HEK293 (cell line): ENCODE results near the gene PPP1R14C.

Source experiments
- CTCF ChIA-PET: fragments of 350-600 bp; formaldehyde crosslinking; extraction: SDS; loops from one replicate; lab custom pipeline; 2021; ENCODE audit warnings: antibody characterized with exemption; lab: Yijun Ruan, JAX
- POLR2A ChIA-PET: fragments of 300-600 bp; formaldehyde crosslinking; extraction: SDS; loops from one replicate; lab custom pipeline; 2020; ENCODE audit warnings: antibody characterized with exemption, inconsistent platforms; lab: Yijun Ruan, JAX
- H3K27ac ChIP-seq: fragments of 200-500 bp; sonication (Bioruptor generic); 2 replicates; pipeline ENCODE4 v1.5.1; 2014; ENCODE audit warnings: low read depth, low read length, control low read depth, inconsistent platforms; ENCODE audit errors: extremely low read depth
- H3K36me3 ChIP-seq, 2 experiments: fragments of 200-500 bp in 1 of 2; sonication (Bioruptor generic) in 1 of 2; 1 replicate in 1 of 2; 2 replicates in 1 of 2; pipeline ENCODE4 v1.5.1; 2014 to 2017; ENCODE audit warnings: inconsistent platforms in 2 of 2, low read length in 2 of 2; ENCODE audit not compliant: control insufficient read depth in 2 of 2, insufficient read depth in 1 of 2
- H3K4me1 ChIP-seq: fragments of 200-500 bp; sonication (Bioruptor generic); 2 replicates; pipeline ENCODE4 v1.5.1; 2014; ENCODE audit warnings: mild to moderate bottlenecking, low read length, inconsistent platforms; ENCODE audit not compliant: control insufficient read depth, insufficient read depth
- H3K4me3 ChIP-seq: 2 replicates; pipeline ENCODE4 v1.5.1; 2011; ENCODE audit warnings: low read depth, mild to moderate bottlenecking, control low read depth, low read length, moderate library complexity
- H3K9me3 ChIP-seq: fragments of 200-500 bp; sonication (Bioruptor generic); 2 replicates; pipeline ENCODE4 v1.5.1; 2014; ENCODE audit warnings: low read depth, low read length, inconsistent platforms; ENCODE audit not compliant: control insufficient read depth, insufficient read depth
- GFI1B ChIP-seq: fragments of 450-650 bp; formaldehyde crosslinking; IDR thresholded peaks from 2 replicates; pipeline ENCODE4 v1.5.1; 2016; ENCODE audit warnings: missing biosample characterization, missing genetic modification characterization
- KLF16 ChIP-seq: fragments of 450-650 bp; formaldehyde crosslinking; IDR thresholded peaks from 2 replicates; pipeline ENCODE4 v1.5.1; 2017; ENCODE audit warnings: missing biosample characterization, missing genetic modification characterization
- SP3 ChIP-seq: fragments of 450-650 bp; formaldehyde crosslinking; IDR thresholded peaks from 2 replicates; pipeline ENCODE4 v1.5.1; 2016; ENCODE audit warnings: missing biosample characterization, missing genetic modification characterization
- ZBTB8A ChIP-seq: fragments of 450-650 bp; formaldehyde crosslinking; IDR thresholded peaks from 2 replicates; pipeline ENCODE4 v1.5.1; 2016; ENCODE audit warnings: missing biosample characterization, missing genetic modification characterization
- ZFP41 ChIP-seq: fragments of 450-650 bp; formaldehyde crosslinking; IDR thresholded peaks from 2 replicates; pipeline ENCODE4 v1.5.1; 2016; ENCODE audit warnings: missing biosample characterization, missing genetic modification characterization, borderline replicate concordance
- ZNF16 ChIP-seq: fragments of 450-650 bp; formaldehyde crosslinking; IDR thresholded peaks from 2 replicates; pipeline ENCODE4 v1.5.1; 2016; ENCODE audit warnings: low read depth, missing biosample characterization, missing genetic modification characterization
- ZNF202 ChIP-seq: fragments of 450-650 bp; formaldehyde crosslinking; IDR thresholded peaks from 2 replicates; pipeline ENCODE4 v1.5.1; 2016; ENCODE audit warnings: missing biosample characterization, missing genetic modification characterization, borderline replicate concordance
- ZNF221 ChIP-seq: fragments of 450-650 bp; formaldehyde crosslinking; IDR thresholded peaks from 2 replicates; pipeline ENCODE4 v1.5.1; 2017; ENCODE audit warnings: missing biosample characterization, missing genetic modification characterization, borderline replicate concordance
- ZNF223 ChIP-seq: fragments of 450-650 bp; formaldehyde crosslinking; IDR thresholded peaks from 2 replicates; pipeline ENCODE4 v1.5.1; 2016; ENCODE audit warnings: missing biosample characterization, missing genetic modification characterization
- ZNF239 ChIP-seq: fragments of 450-650 bp; formaldehyde crosslinking; IDR thresholded peaks from 2 replicates; pipeline ENCODE4 v1.5.1; 2016; ENCODE audit warnings: missing biosample characterization, missing genetic modification characterization
- ZNF302 ChIP-seq: fragments of 450-650 bp; formaldehyde crosslinking; IDR thresholded peaks from 2 replicates; pipeline ENCODE4 v1.5.1; 2016; ENCODE audit warnings: missing biosample characterization, missing genetic modification characterization, low read depth
- ZNF350 ChIP-seq: fragments of 450-650 bp; formaldehyde crosslinking; IDR thresholded peaks from 2 replicates; pipeline ENCODE4 v1.5.0; 2017; ENCODE audit warnings: missing biosample characterization, mild to moderate bottlenecking, missing genetic modification characterization
- ZNF404 ChIP-seq: fragments of 450-650 bp; formaldehyde crosslinking; IDR thresholded peaks from 2 replicates; pipeline ENCODE4 v1.5.1; 2017; ENCODE audit warnings: missing biosample characterization, missing genetic modification characterization
- ZNF416 ChIP-seq: fragments of 450-650 bp; formaldehyde crosslinking; IDR thresholded peaks from 2 replicates; pipeline ENCODE4 v1.5.1; 2016; ENCODE audit warnings: missing biosample characterization, missing genetic modification characterization
- ZNF423 ChIP-seq: fragments of 450-650 bp; formaldehyde crosslinking; IDR thresholded peaks from 2 replicates; pipeline ENCODE4 v1.5.1; 2016; ENCODE audit warnings: missing biosample characterization, missing genetic modification characterization
- ZNF48 ChIP-seq: fragments of 450-650 bp; formaldehyde crosslinking; IDR thresholded peaks from 2 replicates; pipeline ENCODE4 v1.5.1; 2016; ENCODE audit warnings: missing biosample characterization, missing genetic modification characterization
- ZNF513 ChIP-seq: fragments of 450-650 bp; IDR thresholded peaks from 2 replicates; pipeline ENCODE4 v1.5.1; 2018; ENCODE audit warnings: missing biosample characterization, missing genetic modification characterization
- ZNF529 ChIP-seq: fragments of 450-650 bp; formaldehyde crosslinking; IDR thresholded peaks from 2 replicates; pipeline ENCODE4 v1.5.1; 2017; ENCODE audit warnings: missing genetic modification characterization, missing biosample characterization; ENCODE audit not compliant: insufficient replicate concordance
- ZNF544 ChIP-seq: fragments of 450-650 bp; formaldehyde crosslinking; IDR thresholded peaks from 2 replicates; pipeline ENCODE4 v1.5.0; 2017; ENCODE audit warnings: missing biosample characterization, missing genetic modification characterization
- ZNF626 ChIP-seq: fragments of 450-650 bp; sonication (Bioruptor Pico); formaldehyde crosslinking; IDR thresholded peaks from 2 replicates; pipeline ENCODE4 v1.5.1; 2018; ENCODE audit warnings: missing biosample characterization, missing genetic modification characterization, inconsistent platforms
- ZNF654 ChIP-seq: fragments of 450-650 bp; formaldehyde crosslinking; IDR thresholded peaks from 2 replicates; pipeline ENCODE4 v1.5.1; 2016; ENCODE audit warnings: low read depth, missing biosample characterization, missing genetic modification characterization
- ZNF768 ChIP-seq: fragments of 450-650 bp; formaldehyde crosslinking; IDR thresholded peaks from 2 replicates; pipeline ENCODE4 v1.5.1; 2018; ENCODE audit warnings: missing biosample characterization, mild to moderate bottlenecking, missing genetic modification characterization
- ZSCAN23 ChIP-seq: fragments of 450-650 bp; formaldehyde crosslinking; IDR thresholded peaks from 2 replicates; pipeline ENCODE4 v1.5.1; 2016; ENCODE audit warnings: missing biosample characterization, missing genetic modification characterization
- TF ChIP-seq, protein P1 (sequence below): fragments of 450-650 bp; formaldehyde crosslinking; conservative IDR thresholded peaks from 2 replicates; pipeline ENCODE4 v1.5.1; 2016; ENCODE audit warnings: low read depth, missing biosample characterization, missing genetic modification characterization

Gene PPP1R14C

GRCh38 chr6:150220634-150221551 is 78.0 kb downstream of the PPP1R14C start (continued):
- TF ChIP-seq SP3 (no peak), ZNF350 (tag by site-specific recombination) (no peak), KLF16 (tag by site-specific recombination) (no peak), GFI1B (no peak), ZNF223 (no peak), ZNF239 (tag by site-specific recombination) (no peak), ZNF768 (no peak), ZNF626 (no peak), ZNF48 (tag by site-specific recombination) (no peak)

GRCh38 chr6:150224820-150225219 is 82.0 kb downstream of the PPP1R14C start:
- CTCF ChIA-PET = no interaction called here
- H3K9me3 ChIP-seq = no peaks in the 10 kb centered on the region
- POLR2A ChIA-PET = no interaction called here
- no peaks in the 10 kb centered on the region for H3K36me3 ChIP-seq
- H3K4me1 ChIP-seq = no peaks in the 10 kb centered on the region
- no peak overlapping the region for H3K4me3 ChIP-seq
- H3K27ac ChIP-seq = no peak overlapping the region
- TF ChIP-seq ZNF513 (tag by site-specific recombination) (no peak), ZNF416 (tag by site-specific recombination) (no peak), ZSCAN23 (tag by site-specific recombination) (no peak), ZNF404 (tag by site-specific recombination) (no peak), ZNF221 (tag by site-specific recombination) (no peak)
- TF ChIP-seq, protein P1, sequence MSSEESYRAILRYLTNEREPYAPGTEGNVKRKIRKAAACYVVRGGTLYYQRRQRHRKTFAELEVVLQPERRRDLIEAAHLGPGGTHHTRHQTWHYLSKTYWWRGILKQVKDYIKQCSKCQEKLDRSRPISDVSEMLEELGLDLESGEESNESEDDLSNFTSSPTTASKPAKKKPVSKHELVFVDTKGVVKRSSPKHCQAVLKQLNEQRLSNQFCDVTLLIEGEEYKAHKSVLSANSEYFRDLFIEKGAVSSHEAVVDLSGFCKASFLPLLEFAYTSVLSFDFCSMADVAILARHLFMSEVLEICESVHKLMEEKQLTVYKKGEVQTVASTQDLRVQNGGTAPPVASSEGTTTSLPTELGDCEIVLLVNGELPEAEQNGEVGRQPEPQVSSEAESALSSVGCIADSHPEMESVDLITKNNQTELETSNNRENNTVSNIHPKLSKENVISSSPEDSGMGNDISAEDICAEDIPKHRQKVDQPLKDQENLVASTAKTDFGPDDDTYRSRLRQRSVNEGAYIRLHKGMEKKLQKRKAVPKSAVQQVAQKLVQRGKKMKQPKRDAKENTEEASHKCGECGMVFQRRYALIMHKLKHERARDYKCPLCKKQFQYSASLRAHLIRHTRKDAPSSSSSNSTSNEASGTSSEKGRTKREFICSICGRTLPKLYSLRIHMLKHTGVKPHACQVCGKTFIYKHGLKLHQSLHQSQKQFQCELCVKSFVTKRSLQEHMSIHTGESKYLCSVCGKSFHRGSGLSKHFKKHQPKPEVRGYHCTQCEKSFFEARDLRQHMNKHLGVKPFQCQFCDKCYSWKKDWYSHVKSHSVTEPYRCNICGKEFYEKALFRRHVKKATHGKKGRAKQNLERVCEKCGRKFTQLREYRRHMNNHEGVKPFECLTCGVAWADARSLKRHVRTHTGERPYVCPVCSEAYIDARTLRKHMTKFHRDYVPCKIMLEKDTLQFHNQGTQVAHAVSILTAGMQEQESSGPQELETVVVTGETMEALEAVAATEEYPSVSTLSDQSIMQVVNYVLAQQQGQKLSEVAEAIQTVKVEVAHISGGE = no peak
- TF ChIP-seq, all 188 proteins: peak for 0

GRCh38 chr6:150227281-150227680 is 84.4 kb downstream of the PPP1R14C start:
- TF ChIP-seq ZBTB8A (tag by site-specific recombination) (no peak), ZFP41 (tag by site-specific recombination) (no peak), ZNF529 (tag by site-specific recombination) (no peak), ZNF544 (no peak), ZNF202 (tag by site-specific recombination) (no peak), ZNF16 (no peak), ZNF423 (tag by site-specific recombination) (no peak), ZNF654 (tag by site-specific recombination) (no peak), ZNF302 (tag by site-specific recombination) (no peak), ZNF768 (no peak)
- Histone ChIP-seq H3K36me3 (no peaks in the 10 kb centered on the region), H3K27ac (no peak overlapping the region), H3K4me3 (no peak overlapping the region), H3K4me1 (no peaks in the 10 kb centered on the region), H3K9me3 (no peaks in the 10 kb centered on the region)
- ChIA-PET CTCF (interaction anchor here (1.2 to 1.5 kb wide), 2 partner anchors 22 to 147 kb away, joined by 3 read pairs; no protein-coding TSS in a partner anchor), POLR2A (interaction anchor here (0.6 kb wide), 1 partner anchor 918 kb away, joined by 4 read pairs; no protein-coding TSS in a partner anchor)
